ENCODE measurements around the gene MMP21.

MMP21 gene

DNA sequence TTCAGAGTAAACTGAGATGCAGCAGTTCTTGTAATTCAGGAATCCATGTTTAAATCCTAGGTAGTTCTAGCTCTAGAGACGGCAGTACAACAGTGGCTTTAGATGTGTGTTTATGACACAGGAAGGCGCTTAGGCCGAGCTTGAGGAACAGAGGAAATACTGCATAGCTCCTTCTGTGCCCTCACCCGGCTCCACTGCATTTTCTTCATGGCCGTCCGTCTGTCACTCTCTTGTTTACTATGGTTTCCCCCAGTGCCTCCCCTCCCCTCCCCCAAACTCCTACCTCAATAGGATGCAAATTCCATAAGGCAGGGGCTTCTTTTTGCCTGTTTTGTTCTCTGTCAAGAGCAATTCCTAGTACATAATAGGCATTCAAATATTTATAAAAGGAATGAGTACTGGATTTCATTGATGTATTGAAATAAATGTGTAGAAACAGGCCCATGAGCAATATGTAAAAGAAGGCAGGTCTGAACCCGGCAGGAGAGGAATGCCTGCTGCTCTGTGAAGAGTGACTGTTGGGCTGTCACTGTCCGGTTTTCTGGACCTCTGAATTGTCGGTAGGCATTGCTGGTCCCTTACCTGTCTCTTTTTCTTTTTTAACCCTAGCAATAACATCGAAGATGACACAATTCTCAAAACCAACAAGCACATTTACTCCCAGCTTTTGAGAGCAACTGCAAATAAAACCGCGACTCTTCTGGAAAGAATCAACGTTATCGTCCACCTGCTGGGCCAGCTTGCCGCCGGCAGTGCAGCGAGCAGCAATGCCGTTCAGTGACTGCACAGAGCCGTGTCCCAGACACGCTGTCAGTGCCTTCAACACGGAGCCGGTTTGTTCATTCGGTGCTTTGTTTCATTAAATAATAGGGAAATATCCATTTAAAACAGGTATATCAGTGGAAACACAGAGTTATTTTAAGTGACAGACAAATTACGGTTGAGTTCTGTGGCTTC, 12.7 kb downstream of the MMP21 start:
- no peak for DNase-seq

DNA sequence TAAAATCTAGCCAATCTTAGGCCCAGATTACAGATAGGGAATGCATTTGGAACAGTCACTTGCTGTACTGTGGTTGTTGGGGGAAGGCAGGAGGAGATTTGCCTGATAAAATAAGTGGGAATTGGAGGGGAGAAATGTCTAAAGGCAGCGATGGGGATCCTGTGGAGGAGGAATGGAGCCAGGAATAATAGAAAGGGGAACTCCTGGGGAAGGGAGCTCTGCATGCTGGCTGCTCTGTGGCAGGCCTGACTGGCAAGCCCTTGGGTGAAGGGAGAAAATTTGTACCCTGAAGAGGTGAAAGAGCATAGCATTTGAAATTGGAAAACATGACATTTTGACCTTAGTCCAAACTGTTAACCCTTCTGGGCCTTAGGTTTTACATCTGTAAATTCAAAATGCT, 13.7 kb downstream of the MMP21 start:
- DNase-seq = no peak

DNA sequence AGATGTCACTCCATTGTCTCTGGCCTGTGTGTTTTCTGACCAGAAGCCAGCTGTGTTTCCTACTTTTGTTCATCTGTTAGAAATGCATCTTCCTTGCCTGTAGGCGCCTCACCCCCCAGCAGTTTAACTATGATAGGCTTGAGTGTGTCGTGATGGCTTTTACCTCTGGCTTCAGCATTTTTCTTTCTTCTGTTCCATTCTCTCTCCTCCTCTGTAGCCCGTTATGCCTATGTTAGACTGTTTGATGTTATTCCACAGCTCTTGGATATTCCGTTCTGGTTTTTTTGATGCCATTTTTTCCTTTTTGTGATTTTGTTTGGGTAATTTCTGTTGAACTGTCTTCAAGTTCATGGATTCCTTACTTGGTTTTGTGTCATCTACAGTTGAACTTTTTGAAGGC, 17.9 kb downstream of the MMP21 start:
- DNase-seq = no peak

DNA sequence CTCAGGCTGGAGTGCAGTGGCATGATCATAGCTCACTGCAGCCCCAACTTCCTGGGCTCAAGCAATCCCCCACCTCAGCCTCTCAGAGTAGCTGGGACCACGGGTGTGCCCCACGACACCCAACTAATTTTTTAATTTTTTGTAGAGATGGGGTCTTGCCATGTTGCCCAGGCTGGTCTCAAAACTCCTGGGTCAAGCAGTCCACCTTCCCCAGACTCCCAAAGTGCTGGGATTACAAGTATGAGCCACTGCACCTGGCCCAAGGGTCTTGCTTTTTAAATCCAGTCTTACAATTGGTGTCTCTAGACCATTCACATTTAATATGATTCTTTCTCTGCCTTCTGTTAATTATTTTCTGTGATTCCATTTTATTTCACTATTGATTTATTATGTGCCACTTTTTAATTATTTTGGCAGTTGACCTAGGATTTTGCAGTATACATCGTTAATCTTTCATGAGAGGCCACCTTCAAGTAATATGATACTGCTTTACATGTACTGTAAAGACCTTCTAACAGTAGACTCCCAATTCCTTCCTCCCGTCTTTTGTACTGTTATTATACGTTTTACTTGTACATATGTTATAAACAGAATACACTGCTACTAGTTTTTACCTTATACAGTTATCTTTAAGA, 18.7 kb downstream of the MMP21 start:
- DNase-seq = no peak

DNA sequence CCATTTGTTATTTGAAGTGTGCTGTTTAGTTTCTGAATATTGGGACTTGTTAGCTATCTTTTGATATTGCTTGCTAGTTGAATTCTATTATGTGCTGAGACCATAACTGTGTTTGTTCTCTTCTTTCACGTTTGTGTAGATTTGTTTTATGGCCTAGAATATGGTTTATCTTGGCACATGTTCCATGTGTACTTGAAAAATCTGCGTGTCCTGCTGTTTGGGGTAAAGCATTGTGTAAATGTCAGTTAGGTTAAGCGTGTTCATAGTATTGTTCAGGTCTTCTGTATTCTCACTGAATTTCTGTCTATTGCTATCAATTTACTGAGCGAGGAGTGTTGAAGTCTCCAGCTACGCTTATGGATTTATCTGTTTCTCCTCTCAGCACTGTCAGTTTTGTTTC, 19.4 kb downstream of the MMP21 start:
- DNase-seq = no peak

DNA sequence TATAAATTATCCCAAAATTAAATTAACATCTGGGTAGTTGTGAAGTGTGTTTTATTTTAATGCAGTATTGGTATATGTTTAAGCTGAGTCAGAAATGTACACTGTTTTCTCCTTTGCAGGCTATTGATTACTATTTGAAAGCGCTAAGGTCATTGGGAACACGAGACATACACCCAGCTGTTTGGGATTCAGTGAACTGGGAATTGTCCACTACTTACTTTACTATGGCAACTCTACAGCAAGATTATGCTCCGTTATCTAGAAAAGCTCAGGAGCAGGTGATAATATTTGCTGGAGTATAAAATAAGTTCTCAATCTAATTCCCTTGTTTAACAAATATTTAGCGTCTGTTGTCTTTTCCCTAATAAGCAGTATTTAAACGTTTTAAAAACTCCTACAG, 28.2 kb downstream of the MMP21 start:
- no peak for DNase-seq

DNA sequence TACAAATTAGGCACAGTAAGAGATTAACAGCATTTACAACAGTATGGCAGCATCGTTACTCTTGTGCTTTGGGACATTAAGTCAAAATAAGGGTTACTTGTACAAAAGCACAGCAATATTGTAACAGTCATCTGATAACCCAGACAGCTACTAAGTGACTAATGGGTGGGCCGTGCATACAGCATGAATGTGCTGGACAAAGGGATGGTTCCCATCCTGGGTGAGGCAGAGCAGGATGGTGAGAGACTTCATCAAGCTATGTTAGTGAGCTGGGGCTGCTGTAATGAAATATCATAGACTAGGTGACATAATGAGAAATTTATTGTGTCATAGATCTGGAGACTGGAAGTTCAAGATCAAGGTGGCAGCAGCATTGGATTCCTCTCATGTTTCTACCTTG, 30.7 kb downstream of the MMP21 start:
- no peak for DNase-seq

DNA sequence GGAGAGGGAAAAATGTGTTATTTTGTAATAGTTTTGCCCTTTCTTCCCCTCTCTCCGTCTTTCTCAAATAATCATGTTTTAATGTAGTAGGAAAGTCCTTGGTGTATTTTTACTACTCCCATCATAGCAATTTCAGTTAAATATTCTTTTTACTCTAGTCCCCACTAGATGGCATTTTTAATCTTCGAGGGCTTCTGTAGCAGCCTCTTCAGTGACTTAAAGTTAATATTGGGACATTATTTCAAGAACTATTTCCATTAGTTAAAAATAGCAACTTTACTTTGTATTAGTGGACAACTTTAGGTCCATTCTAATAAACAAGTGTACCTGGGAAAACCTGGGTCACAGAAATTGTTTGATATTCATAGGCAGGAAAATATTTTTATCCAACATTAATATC, 33.2 kb downstream of the MMP21 start:
- no peak for DNase-seq

DNA sequence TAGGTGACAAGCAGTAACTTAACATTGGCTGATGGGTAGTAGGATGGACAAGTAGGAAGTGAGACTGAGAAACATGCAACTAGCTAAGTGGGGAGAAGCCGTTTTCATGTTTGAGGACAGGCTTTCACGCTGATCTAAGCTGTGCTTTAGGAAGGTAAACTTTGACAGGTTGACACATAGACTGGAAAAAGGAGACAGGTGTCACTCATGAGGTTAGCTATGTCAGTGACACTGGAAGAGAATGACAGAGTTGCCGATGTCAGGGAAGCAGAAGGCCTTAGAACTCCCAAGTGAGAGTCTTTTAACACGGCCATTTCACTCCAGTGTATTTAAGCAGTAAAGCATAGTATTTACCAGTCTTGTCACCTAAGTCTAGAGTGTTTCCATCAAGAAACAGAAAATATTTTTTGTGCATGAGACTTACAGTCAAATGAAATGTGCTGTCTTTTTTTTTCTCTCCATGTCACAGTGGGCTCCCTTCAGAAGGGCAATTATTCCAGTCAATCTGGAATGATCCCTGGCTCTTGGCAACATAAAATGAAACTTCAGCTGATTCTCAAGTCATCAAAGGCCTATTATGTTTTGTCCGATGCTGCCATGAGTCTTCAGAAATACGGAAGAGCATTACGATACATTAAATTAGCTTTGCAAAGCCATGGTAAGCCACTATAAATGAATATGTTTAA, 35.5 kb downstream of the MMP21 start:
- DNase-seq = no peak

DNA sequence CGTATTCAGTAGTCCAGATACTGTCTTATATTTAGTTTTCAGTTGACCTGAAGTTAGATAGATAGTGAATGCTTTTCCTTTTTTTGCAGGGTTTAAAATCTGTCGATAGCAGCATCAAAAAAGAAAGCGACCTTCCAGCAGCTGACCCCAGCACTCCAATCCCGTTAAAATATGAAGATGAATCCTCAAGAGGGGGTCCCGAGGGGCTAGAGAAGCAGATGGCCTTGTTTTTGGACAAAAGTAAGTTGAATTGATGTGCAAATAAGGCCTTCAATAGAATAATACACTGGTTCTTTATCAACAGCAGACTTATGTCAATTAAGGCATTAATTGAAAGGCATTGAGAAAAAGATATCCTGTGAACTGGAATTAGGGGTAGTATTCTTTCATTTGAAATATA, 37.4 kb downstream of the MMP21 start:
- no peak for DNase-seq

DNA sequence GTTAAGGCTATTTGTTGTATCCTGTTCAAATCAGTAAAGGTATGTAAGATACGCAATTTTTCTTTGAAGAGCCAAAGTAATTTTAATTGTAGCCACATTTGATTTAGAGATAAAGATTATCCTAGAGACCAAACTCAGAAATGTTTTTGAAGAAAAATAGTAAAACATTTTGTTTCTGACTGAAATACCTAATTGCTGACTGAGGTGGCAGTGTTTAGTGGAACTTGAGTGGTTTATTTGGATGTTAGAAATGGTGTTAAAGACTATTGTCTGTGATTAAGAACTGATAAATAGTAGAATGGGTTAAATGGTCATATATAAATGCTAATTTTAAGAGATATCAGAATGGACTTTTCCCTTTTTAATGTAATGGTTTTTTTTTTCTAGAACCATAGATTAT, 40.8 kb downstream of the MMP21 start:
- DNase-seq = no peak

DNA sequence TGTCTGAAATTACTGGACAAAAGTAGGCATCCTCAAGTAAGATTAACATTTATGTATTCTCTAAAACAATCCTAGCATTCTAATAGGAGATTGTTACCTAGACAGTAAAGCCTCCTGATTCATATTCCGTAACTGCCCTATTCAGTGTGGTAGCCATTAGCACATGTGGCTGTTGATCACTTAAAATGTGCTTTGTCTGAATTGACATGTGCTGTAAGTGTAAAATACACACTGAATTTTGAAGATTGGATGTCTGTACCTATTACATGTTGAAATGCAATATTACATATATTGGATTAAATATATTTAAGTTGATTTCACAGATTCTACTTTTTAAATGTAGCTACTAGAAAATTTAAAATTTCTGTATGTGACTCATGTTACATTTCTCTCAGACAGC, 41.5 kb downstream of the MMP21 start:
- DNase-seq = no peak

DNA sequence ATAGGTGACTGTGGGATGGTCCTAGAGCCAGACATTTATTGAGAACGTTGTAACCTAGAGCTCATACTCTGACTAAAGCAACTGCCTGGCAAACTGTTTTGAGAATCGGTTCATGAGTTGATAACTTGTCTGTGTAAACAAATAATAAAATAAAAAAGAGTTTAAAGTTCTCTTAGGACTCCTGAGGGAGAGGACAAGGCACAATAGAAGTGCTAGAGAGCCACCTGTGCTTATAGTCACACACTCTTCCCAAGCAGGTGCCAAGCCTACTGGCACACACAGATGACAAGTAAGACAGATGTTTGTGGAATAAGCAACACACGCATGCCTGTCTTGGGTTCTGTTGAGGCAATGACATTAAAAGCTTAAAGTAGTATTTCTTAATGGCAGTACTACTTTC, 48.2 kb downstream of the MMP21 start:
- no peak for DNase-seq

DNA sequence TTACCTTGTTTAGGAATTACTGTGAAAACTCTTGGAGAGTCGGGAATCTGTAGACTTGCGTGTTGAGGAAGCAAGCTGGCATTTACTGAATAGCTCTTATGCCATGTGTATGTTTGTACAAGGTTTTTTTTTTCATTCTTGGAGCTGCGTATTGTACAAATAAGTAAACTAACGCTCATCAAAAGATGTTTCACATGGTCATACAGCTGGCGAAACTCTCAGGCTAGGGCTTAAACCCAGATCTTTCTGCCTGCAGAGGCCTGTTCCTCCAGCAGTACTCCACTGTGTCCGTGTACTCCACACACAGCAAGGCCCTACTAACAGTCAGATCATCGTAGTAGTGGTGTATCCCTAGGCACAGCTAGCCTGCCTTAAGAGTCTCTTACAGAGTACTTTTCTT, 48.7 kb downstream of the MMP21 start:
- no peak for DNase-seq

DNA sequence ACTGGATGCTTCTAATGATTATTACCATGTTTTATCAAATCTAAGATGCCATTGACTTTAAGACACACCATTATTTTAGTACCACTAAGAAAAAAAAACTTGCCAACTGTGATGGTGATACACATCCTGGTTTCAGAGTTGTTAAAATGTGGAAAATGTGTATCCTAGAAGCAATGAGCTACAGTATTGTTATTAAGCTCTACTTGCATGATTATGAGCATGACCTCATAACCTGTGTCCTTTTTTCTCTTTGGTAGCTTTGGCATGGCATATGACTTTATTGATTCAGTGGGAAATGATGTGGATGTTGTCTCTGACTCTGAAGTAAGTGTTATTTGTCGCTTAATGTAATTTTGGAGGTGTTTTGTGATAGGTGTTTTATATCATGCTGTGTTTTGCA, 52.8 kb downstream of the MMP21 start:
- no peak for DNase-seq

DNA sequence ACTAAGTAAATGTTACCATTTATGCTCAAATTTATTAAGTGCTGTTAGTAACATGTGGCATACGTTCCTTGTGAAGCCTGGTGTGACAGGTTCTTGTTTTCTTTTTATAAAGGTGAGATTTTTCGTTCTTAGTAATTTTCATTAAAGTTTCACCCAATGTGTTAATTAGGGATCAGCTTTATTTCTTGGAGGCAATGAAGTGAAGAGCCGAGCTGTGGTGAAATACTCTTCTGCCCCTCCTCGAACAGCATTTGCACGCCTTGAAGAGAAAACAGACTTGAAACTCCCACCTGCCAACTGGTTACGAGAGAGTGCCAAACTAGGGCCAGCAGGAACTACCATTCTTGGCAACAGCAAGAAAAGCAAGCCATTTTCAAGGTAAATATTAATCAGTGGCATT, 54.6 kb downstream of the MMP21 start:
- DNase-seq = no peak

DNA sequence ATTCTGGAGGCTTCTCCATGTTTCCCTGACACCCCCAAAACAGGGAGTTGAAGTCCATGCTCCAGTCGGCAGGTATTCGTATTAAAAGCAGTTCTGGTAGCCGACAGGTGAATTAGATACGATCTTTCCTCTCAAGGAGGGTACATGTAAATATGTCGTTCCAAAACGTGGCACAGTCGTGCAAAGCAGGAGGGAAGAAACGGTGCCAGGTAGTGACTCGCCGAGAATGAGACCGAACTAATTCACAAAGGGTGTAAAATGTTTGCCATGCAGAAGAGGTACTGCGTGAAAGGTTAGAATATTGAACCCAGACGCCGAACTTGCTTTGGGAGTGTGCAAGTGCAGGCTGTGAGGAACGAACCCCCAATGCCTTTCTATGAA, 55.6 kb downstream of the MMP21 start:
- DNase-seq = peak in 2 of 3 donors; percentile 3 to 7

DNA sequence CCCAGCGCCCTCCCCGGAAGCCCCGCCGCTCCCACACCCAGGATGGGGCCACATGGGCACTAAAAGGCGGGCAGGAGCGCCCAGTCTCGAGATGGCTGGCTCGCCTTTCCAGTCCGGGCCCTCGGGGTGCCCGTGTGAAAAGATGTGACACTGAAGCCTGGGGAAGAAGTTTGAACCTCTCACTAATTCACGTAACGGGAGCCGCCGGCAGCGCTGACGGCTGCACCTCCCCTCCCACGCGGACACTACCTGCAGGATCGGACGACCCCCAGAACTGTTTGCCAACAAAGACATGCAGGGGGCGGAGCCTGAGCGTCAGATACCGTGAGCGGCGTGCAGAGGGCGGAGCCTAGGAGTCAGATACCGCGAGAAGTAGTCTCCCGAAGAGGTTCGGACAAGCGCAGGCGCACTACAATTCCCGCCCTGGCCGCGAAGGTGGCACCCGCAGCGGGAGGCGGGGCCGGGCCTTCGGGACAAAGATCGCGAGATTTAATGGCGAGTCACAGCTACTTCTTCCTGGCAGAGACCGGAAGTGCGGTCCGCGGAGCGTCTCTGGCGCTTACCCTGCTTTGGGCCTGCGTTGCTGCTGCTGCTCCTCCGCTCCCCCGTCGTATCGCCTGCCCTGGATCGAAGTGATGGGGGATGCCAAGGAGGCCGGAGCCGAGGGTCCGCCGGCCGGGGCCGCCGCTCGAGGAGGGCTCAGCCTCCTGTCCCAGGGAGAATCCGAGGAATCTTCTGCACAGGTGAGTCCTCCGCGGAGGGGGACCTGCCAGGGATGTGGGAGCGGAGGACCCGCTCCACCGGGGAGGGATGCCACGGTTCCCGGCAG, 56.2 kb downstream of the MMP21 start, which contains the start of gene EDRF1:
EDRF1 (plus strand) TSS at position 537 of the 829 bp plus-strand sequence; CDS start at position 636, 99 bp downstream.
- peak; percentile 99 to 100 (median 100) for DNase-seq

Measured in suppressor macrophage treated with lipopolysaccharide for 1 hour (primary cell).